SK-N-SH (cell line): ENCODE results near the gene TTC23L.

Source experiments
- CTCF ChIP-seq: fragments of 200-600 bp; sonication (generic); IDR thresholded peaks from 2 replicates; pipeline ENCODE4 v1.6.1; 2017; ENCODE audit warnings: antibody characterized with exemption, mild to moderate bottlenecking, moderate library complexity
- TAF1 ChIP-seq: IDR thresholded peaks from 2 replicates; pipeline ENCODE4 v1.6.1; 2012; ENCODE audit warnings: low read depth, mild to moderate bottlenecking, low read length, moderate library complexity, borderline replicate concordance

- TF ChIP-seq CTCF, result no peak
- no peak for TF ChIP-seq TAF1
Measured at GRCh38 chr5:34791761-34792244, 47.2 kb upstream of the TTC23L start.
